Measurements from ENCODE around the gene C1QTNF8. TPM values are rescaled to one million over a fixed set of nuclear protein-coding genes. Genes with fewer than 3 reads are reported as not detected.

The C1QTNF8 gene
- total and polyA plus RNA-seq, 2 experiments from 2014 or later = 0.15 TPM; not detected in 1

DNA sequence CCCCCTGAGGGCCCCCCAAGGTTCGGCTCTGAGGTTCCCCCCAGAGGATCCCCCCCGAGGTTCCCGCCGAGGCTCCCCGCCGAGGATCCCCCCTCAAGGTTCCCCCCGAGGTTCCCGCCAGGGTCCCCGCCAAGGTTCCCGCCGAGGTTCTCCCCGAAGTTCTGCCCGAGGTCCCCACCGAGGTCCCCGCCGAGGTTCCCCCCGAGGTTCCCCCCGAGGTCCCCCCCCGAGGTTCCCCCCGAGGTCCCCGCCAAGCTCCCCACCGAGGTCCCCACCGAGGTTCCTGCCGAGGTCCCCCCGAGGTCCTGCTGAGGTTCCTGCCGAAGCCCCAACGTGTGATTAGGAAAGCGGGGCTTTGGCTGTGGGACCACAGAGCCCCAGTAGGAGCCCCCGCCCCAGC is 55.7 kb downstream of the C1QTNF8 start:
- Histone ChIP-seq H3K27ac (no peak overlapping the region), H3K4me3 (no peak overlapping the region), H3K9me3 (ENCODE audit: low read depth) (no peaks in the 10 kb centered on the region), H3K4me1 (ENCODE audit: low read depth) (peaks cover 6% of the 10 kb centered on the region), H3K36me3 (no peaks in the 10 kb centered on the region), H3K27me3 (no peaks in the 10 kb centered on the region)
- DNase-seq (ENCODE audit: low read depth in 1 of 2, low spot score in 1 of 2) = no peak
- TF ChIP-seq, protein P1, sequence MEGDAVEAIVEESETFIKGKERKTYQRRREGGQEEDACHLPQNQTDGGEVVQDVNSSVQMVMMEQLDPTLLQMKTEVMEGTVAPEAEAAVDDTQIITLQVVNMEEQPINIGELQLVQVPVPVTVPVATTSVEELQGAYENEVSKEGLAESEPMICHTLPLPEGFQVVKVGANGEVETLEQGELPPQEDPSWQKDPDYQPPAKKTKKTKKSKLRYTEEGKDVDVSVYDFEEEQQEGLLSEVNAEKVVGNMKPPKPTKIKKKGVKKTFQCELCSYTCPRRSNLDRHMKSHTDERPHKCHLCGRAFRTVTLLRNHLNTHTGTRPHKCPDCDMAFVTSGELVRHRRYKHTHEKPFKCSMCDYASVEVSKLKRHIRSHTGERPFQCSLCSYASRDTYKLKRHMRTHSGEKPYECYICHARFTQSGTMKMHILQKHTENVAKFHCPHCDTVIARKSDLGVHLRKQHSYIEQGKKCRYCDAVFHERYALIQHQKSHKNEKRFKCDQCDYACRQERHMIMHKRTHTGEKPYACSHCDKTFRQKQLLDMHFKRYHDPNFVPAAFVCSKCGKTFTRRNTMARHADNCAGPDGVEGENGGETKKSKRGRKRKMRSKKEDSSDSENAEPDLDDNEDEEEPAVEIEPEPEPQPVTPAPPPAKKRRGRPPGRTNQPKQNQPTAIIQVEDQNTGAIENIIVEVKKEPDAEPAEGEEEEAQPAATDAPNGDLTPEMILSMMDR (IDR thresholded peaks at IDR 0.05; ENCODE audit: low read depth, low read length) = no peak

DNA sequence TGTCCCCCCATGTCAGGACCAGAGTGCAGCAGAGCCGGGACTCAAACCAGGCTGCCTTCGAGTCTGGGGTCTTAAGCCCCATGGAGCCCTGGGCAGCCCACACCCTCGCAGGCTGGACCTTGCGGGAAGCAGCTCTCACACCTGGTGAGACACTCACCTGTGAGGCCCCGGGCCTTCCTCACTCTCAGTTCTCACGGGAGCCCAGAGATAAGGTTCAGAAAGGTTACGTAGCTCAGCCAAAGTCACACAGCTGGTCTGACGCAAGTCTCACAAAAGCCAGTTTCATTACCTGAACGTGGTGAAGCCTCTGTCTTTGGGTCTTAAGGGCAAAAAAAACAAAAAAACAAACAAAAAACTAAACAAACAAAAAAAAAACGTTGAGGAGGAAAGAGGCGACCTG is 56.3 kb downstream of the C1QTNF8 start:
- no peaks in the 10 kb centered on the region for H3K36me3 ChIP-seq
- TF ChIP-seq, protein P1 (IDR thresholded peaks at IDR 0.05; ENCODE audit: low read depth, low read length) = no peak
- no peak overlapping the region for H3K27ac ChIP-seq
- H3K4me1 ChIP-seq (ENCODE audit: low read depth) = peaks cover 6% of the 10 kb centered on the region
- H3K27me3 ChIP-seq = no peaks in the 10 kb centered on the region
- no peak for DNase-seq (ENCODE audit: low read depth in 1 of 2, low spot score in 1 of 2)
- H3K4me3 ChIP-seq = no peak overlapping the region
- no peaks in the 10 kb centered on the region for H3K9me3 ChIP-seq (ENCODE audit: low read depth)

DNA sequence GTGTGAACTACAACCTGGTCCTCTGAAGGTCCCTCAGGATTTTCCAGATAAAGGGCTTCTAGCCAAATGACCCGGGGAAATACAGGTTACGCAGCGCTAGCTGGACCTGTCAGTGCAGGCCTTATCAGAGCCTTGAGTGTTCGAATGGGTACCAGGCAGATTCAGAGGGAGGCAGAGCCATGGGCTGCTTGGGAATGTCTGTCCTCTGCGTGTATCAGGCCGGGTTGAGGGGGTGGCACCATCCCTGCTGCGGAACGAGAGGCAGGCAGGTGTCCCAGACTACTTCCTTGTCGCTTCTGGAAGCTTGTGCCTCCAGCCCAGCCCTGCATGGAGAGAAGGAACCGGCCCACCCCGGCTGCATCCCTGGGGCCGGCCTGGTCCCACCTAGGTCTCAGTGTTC is 57.1 kb downstream of the C1QTNF8 start:
- Histone ChIP-seq H3K27me3 (no peaks in the 10 kb centered on the region), H3K4me3 (no peak overlapping the region), H3K9me3 (ENCODE audit: low read depth) (no peaks in the 10 kb centered on the region), H3K27ac (no peak overlapping the region), H3K36me3 (no peaks in the 10 kb centered on the region), H3K4me1 (ENCODE audit: low read depth) (peaks cover 6% of the 10 kb centered on the region)
- TF ChIP-seq, protein P1 (IDR thresholded peaks at IDR 0.05; ENCODE audit: low read depth, low read length) = no peak
- no peak for DNase-seq (ENCODE audit: low read depth in 1 of 2, low spot score in 1 of 2)

Other genes with a start within 250 kb of the C1QTNF8 start
- gene LMF1, start 125.3 kb downstream of the C1QTNF8 start, total RNA-seq = 37.6 and 41.6 TPM in 2 replicates
- gene LMF1, start 125.3 kb downstream of the C1QTNF8 start, polyA plus RNA-seq = 18.8 and 39.0 TPM in 2 replicates
- 9.2 and 13.7 TPM in 2 replicates for gene SOX8, start 114.5 kb downstream of the C1QTNF8 start, total RNA-seq
- 5.8 and 8.2 TPM in 2 replicates for gene SOX8, start 114.5 kb downstream of the C1QTNF8 start, polyA plus RNA-seq
- not detected in 2 replicates for gene SSTR5, start 23.5 kb downstream of the C1QTNF8 start, total RNA-seq
- 0.55 TPM in 1 of 2 replicates, not detected in the other for gene SSTR5, start 23.5 kb downstream of the C1QTNF8 start, polyA plus RNA-seq
- gene CACNA1H, start 56.9 kb upstream of the C1QTNF8 start, total RNA-seq = 30.4 and 66.1 TPM in 2 replicates
- 8.9 and 16.5 TPM in 2 replicates for gene CACNA1H, start 56.9 kb upstream of the C1QTNF8 start, polyA plus RNA-seq
- not detected in 2 replicates for gene TPSG1, start 129.0 kb upstream of the C1QTNF8 start, total RNA-seq
- gene TPSG1, start 129.0 kb upstream of the C1QTNF8 start, polyA plus RNA-seq = 0.77 and 0.81 TPM in 2 replicates
- gene TPSB2, start 133.9 kb upstream of the C1QTNF8 start, total RNA-seq = not detected in 2 replicates
- gene TPSB2, start 133.9 kb upstream of the C1QTNF8 start, polyA plus RNA-seq = not detected in 2 replicates
- not detected in 2 replicates for gene TPSAB1, start 144.5 kb upstream of the C1QTNF8 start, total RNA-seq
- gene TPSAB1, start 144.5 kb upstream of the C1QTNF8 start, polyA plus RNA-seq = not detected in 2 replicates
- not detected in 2 replicates for gene TPSD1, start 159.8 kb upstream of the C1QTNF8 start, total RNA-seq
- not detected in 2 replicates for gene TPSD1, start 159.8 kb upstream of the C1QTNF8 start, polyA plus RNA-seq
- 75.4 and 81.4 TPM in 2 replicates for gene UBE2I, start 213.4 kb upstream of the C1QTNF8 start, total RNA-seq
- gene UBE2I, start 213.4 kb upstream of the C1QTNF8 start, polyA plus RNA-seq = 156 and 157 TPM in 2 replicates
- 7.4 and 8.1 TPM in 2 replicates for gene BAIAP3, start 237.4 kb upstream of the C1QTNF8 start, total RNA-seq
- gene BAIAP3, start 237.4 kb upstream of the C1QTNF8 start, polyA plus RNA-seq = 2.7 and 7.7 TPM in 2 replicates

Data from cardiac muscle cell (in vitro differentiated cells and primary cell).